Dendritic cell treated with granulocyte-macrophage colony-stimulating factor and Interleukin-4, amounts not matched to agents 40 ng/mL and 50 ng/mL, for 4 days (primary cell): ENCODE measurements around the gene ZCCHC17.
"Not testable (repeated sequence)": the region's sequence is repeated elsewhere in the genome, so short reads cannot be mapped to it uniquely, and the experiment has no call there.

ENCODE experiments used
- H3K27ac Mint-ChIP-seq: one replicate; pipeline ENCODE4 v1.8.0; 2022; ENCODE audit warnings: mild to moderate bottlenecking, mixed read lengths
- H3K27me3 Mint-ChIP-seq: one replicate; pipeline ENCODE4 v1.8.0; 2022; ENCODE audit warnings: mild to moderate bottlenecking, mixed read lengths
- H3K36me3 Mint-ChIP-seq: one replicate; pipeline ENCODE4 v1.8.0; 2022; ENCODE audit warnings: low read depth, mixed read lengths
- H3K4me1 Mint-ChIP-seq: one replicate; pipeline ENCODE4 v1.8.0; 2022; ENCODE audit warnings: low read depth, mixed read lengths
- H3K4me3 Mint-ChIP-seq: one replicate; pipeline ENCODE4 v1.8.0; 2022; ENCODE audit warnings: mild to moderate bottlenecking, moderate library complexity, mixed read lengths
- H3K9me3 Mint-ChIP-seq: one replicate; pipeline ENCODE4 v1.8.0; 2022; ENCODE audit warnings: mixed read lengths
- intact Hi-C: fragments of 100-400 bp; cut with micrococcal nuclease; formaldehyde crosslinking; loops from one replicate; pipeline ENCODE4 v1.15.0; 2022

Gene ZCCHC17, protein sequence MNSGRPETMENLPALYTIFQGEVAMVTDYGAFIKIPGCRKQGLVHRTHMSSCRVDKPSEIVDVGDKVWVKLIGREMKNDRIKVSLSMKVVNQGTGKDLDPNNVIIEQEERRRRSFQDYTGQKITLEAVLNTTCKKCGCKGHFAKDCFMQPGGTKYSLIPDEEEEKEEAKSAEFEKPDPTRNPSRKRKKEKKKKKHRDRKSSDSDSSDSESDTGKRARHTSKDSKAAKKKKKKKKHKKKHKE

DNA sequence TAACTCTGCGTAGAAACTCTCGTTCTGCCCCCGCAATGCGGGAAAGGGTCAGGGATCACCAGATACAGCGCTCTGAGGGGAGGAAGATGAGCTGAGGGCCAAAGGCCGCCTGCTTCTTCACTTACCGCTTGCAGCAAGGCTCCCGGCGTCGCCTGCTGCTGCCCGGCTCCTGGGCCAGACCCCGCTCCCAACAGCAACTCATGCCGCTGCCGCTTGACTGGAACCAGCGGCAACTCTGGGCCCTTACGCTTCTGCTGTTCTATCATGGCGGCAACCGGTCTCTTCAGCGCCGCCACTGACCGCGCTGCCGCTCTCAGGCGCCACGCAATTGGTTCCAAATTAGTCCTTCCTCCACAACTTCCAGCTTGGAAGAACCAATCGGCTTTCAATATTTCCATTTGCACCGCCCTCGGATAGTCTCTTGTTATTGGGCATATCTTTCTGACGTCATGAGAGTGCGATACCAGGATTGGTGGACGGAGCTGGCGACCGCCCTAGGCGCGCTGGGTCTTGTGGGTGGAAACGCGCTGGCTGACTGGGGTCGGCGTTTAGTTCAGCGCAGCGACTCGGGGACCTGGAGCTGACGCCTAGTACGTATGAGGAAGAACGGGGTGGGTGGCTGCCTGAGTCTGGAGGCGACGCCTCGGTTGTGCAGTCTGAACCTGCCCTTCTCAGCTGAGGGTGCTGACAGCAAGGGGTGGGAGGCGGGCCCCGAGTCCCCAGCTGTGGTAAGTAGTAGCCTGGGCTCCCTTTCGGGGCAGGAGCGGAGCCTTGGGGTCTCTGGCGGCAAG lies at the start of gene ZCCHC17, which contains the start of gene SNRNP40:
Gene ZCCHC17 (plus strand): TSS at position 547 of the 791 bp plus-strand sequence. CDS start 13,067 bp downstream, outside the sequence.
Gene SNRNP40 (minus strand): TSS at position 303 of the 791 bp plus-strand sequence. CDS start 37 bp downstream, at position 266.
- Mint-ChIP-seq H3K27ac (no peak within 1 kb of the TSS), H3K36me3 (peaks cover 41% of the 10 kb centered on the region), H3K9me3 (no peaks in the 10 kb centered on the region), H3K27me3 (no peaks in the 10 kb centered on the region), H3K4me3 (no peak within 1 kb of the TSS), H3K4me1 (no peaks in the 10 kb centered on the region)
- intact Hi-C loops: no loop called here

DNA sequence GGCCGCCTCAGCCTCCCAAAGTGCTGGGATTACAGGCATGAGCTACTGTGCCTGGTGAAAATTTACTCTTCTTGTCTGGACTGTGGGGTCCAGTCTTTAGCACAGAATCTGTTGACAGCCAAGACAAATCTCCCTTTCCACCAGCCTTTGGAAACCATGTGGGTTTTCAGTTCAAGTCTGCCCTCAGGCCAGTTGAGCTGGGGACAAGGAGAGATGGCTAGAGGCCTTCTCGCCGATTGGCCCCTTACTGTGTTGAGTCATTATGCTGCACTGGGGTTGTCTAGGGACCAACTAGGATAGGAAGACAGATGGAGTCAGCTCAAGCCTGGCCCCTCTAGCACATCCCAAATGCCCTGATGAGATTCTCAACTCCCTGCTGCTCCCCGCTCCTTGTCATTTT lies 48.6 kb upstream of the ZCCHC17 start:
- Mint-ChIP-seq H3K4me3 (no peak overlapping the region), H3K36me3 (no peaks in the 10 kb centered on the region), H3K4me1 (peaks cover 13% of the 10 kb centered on the region), H3K27ac (no peak overlapping the region), H3K27me3 (peaks cover 3% of the 10 kb centered on the region), H3K9me3 (no peaks in the 10 kb centered on the region)
- intact Hi-C loops: no loop called here

GRCh38 chr1:31249854-31250253 lies 47.0 kb upstream of the ZCCHC17 start:
- intact Hi-C loops: no loop called here
- peaks cover 13% of the 10 kb centered on the region for H3K4me1 Mint-ChIP-seq
- no peaks in the 10 kb centered on the region for H3K27me3 Mint-ChIP-seq

DNA sequence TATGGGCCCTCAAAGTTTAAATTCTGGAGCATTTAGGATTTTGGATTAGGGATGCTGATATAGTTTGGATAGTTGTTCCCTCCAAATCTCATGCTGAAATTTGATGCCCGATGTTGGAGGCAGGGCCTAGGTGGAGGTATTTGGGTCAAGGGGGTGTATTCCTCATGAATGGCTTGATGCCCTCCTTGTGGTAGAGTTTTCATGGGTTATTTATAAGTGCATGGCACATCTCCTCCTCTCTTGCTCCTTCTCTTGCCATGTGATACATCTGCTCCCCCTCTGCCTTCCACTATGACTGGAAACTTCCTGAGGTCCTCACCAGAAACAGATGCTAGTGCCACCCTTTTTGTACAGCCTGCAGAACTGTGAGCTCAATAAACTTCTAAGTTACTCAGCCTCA lies 39.6 kb upstream of the ZCCHC17 start:
- intact Hi-C loops: no loop called here
- Mint-ChIP-seq H3K4me1 (no peaks in the 10 kb centered on the region), H3K4me3 (no peak overlapping the region)

More at GRCh38 chr1:31249854-31250253, 47.0 kb upstream of the ZCCHC17 start:
- Mint-ChIP-seq H3K9me3 (no peaks in the 10 kb centered on the region), H3K27ac (no peak overlapping the region), H3K36me3 (no peaks in the 10 kb centered on the region), H3K4me3 (no peak overlapping the region)

DNA sequence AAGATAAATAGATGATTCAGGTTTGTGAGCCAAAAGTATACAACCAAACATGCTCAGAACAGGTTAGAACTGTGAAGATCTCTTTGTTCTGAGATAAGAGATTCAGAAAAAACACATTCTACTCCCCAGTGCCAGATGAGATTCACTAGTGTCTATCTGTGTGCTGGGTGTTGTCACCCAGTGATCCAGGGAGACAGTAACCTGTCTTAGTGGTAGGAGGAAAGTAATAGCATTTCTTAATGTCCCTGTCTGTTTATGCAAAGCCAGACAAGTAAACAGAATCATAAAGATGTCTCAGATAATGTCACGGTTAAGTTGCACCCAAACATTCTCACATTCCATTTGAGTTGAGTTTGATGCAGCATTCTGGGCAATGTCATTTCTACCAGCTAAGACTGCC lies 38.3 kb upstream of the ZCCHC17 start:
- H3K36me3 Mint-ChIP-seq: peaks cover 67% of the 10 kb centered on the region

More for the DNA sequence above, 39.6 kb upstream of the ZCCHC17 start:
- Mint-ChIP-seq H3K9me3 (no peaks in the 10 kb centered on the region), H3K27me3 (no peaks in the 10 kb centered on the region), H3K36me3 (peaks cover 54% of the 10 kb centered on the region), H3K27ac (no peak overlapping the region)

DNA sequence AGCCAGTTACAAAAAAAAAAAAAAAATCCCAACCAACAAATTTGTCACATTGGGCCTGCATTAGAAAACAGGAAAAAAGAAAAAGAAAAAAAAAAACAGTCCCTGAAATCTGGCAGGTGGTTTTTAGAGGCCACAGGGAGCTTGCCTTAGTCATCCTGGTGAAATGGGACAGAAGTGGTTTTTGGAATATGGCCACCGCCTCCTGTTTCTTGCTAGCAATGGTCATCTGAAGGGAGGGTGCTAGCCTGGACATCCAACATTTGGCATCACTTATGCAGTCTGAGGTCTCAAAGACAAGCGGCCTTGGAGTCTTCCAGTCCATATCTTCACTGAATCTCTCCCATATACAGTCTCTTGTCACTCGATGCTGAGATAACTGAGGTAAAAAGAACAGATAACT lies 37.1 kb upstream of the ZCCHC17 start:
- Mint-ChIP-seq H3K4me1 (no peaks in the 10 kb centered on the region), H3K9me3 (no peaks in the 10 kb centered on the region), H3K36me3 (peaks cover 78% of the 10 kb centered on the region), H3K27me3 (no peaks in the 10 kb centered on the region), H3K4me3 (no peak overlapping the region), H3K27ac (no peak overlapping the region)
- intact Hi-C loops: no loop called here

More for the DNA sequence above, 38.3 kb upstream of the ZCCHC17 start:
- no peak overlapping the region for H3K4me3 Mint-ChIP-seq
- H3K4me1 Mint-ChIP-seq: no peaks in the 10 kb centered on the region
- H3K27me3 Mint-ChIP-seq: no peaks in the 10 kb centered on the region
- intact Hi-C loops: no loop called here
- H3K27ac Mint-ChIP-seq: no peak overlapping the region
- H3K9me3 Mint-ChIP-seq: no peaks in the 10 kb centered on the region

DNA sequence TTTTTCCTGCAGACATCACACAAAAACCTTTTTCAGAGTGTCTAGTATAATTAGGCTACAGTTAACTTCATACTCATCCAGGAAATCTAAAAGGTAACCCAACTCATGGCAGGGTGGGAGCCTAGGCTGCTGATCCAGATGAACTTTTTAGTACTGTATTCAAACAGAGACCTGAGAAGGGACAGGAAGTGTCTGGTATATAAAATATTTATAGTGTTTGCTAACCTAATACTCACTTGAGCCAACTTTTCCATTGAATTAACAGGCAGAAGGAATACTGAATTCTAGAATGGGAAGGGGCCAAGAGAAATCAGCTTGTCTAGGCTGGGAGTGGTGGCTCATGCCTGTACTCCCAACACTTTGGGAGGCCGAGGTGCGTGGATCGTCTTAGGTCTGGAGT lies 34.9 kb upstream of the ZCCHC17 start:
- H3K4me3 Mint-ChIP-seq: no peak overlapping the region
- no peak overlapping the region for H3K27ac Mint-ChIP-seq
- no peaks in the 10 kb centered on the region for H3K27me3 Mint-ChIP-seq
- peaks cover 99% of the 10 kb centered on the region for H3K36me3 Mint-ChIP-seq
- intact Hi-C loops: no loop called here
- no peaks in the 10 kb centered on the region for H3K4me1 Mint-ChIP-seq
- H3K9me3 Mint-ChIP-seq: no peaks in the 10 kb centered on the region

DNA sequence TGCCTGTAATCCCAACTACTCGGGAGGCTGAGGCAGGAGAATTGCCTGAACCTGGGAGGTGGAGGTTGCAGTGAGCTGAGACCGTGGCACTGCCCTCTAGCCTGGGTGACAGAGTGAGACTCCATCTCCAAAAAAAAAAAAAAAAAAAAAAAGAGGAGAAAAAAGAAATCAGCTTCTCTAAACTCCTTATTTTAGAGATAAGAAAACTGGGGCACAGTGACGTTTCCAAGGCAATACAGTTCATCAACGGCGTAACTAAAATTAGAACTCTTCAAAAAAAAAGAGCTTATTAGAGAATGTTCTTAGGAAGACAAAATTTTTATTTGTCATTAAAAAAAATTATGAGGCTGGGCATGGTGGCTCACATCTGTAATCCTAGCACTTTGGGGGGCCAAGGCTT lies 34.4 kb upstream of the ZCCHC17 start:
- H3K27me3 Mint-ChIP-seq, H3K4me3 Mint-ChIP-seq, H3K4me1 Mint-ChIP-seq, intact Hi-C loops, H3K27ac Mint-ChIP-seq, H3K9me3 Mint-ChIP-seq: not testable (repeated sequence)
- H3K36me3 Mint-ChIP-seq: peaks cover 99% of the 10 kb centered on the region

- Mint-ChIP-seq H3K4me3 (no peak overlapping the region), H3K27ac (no peak overlapping the region), H3K27me3 (no peaks in the 10 kb centered on the region), H3K4me1 (no peaks in the 10 kb centered on the region), H3K36me3 (peaks cover 99% of the 10 kb centered on the region), H3K9me3 (no peaks in the 10 kb centered on the region)
- intact Hi-C loops: no loop called here
These were observed 33.4 kb upstream of the ZCCHC17 start for GRCh38 chr1:31263408-31263807.

DNA sequence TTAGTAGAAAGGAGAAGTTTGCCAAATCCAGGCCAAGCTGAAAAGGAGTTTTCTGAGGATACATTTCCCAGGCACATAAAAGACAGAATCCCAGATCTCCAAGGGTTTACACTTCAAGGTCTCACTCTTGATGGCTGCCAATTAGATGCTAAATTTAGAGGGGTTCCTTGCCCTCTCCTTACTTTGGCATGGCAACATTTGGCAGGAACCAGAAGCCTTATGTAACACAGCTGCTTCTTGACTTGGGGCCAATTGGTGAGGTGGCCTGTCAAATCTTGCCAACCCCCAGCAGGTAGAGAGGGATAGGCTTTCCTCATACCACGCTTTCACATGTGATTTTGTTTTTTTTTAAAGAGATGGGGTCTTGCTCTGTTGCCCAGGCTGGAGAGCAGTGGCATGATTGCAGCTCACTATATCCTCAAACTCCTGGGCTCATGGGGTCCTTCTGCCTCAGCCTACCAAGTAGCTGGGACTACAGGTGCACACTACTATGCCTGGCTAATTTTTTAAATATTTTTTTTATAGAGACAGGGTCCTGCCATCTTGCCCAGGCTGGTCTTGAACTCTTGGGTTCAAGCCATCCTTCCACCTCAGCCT lies 31.9 kb upstream of the ZCCHC17 start:
- H3K9me3 Mint-ChIP-seq: no peaks in the 10 kb centered on the region
- no peak overlapping the region for H3K27ac Mint-ChIP-seq
- H3K36me3 Mint-ChIP-seq: peaks cover 94% of the 10 kb centered on the region
- H3K4me3 Mint-ChIP-seq: no peak overlapping the region
- no peaks in the 10 kb centered on the region for H3K4me1 Mint-ChIP-seq
- no peaks in the 10 kb centered on the region for H3K27me3 Mint-ChIP-seq
- intact Hi-C loops: no loop called here

GRCh38 chr1:31266547-31266946 lies 30.3 kb upstream of the ZCCHC17 start:
- Mint-ChIP-seq H3K4me3 (no peak overlapping the region), H3K27me3 (no peaks in the 10 kb centered on the region), H3K36me3 (peaks cover 89% of the 10 kb centered on the region), H3K27ac (no peak overlapping the region), H3K4me1 (no peaks in the 10 kb centered on the region), H3K9me3 (no peaks in the 10 kb centered on the region)
- intact Hi-C loops: no loop called here

DNA sequence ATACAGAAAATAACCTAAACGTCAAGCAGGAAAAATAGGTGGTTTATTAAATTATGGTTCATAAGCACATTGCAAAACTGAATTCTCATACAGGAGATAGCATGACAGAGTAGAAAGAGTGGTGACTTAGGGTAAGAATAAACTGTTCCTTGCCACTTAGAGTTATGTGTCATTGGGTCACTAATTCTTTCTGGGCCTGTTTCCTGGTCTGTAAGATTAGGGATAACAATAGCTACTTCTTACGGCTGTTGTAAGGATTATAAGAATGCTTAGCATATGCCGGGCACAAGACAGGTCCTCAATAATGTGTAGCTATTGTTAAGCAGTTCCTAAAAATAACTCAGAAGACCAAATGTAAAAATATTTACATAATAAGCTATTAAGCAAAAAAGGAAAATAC lies 24.5 kb upstream of the ZCCHC17 start:
- no peaks in the 10 kb centered on the region for H3K9me3 Mint-ChIP-seq
- peaks cover 77% of the 10 kb centered on the region for H3K36me3 Mint-ChIP-seq
- no peaks in the 10 kb centered on the region for H3K4me1 Mint-ChIP-seq
- intact Hi-C loops: no loop called here
- H3K27ac Mint-ChIP-seq: no peak overlapping the region
- no peaks in the 10 kb centered on the region for H3K27me3 Mint-ChIP-seq
- no peak overlapping the region for H3K4me3 Mint-ChIP-seq

GRCh38 chr1:31273619-31274018 lies 23.2 kb upstream of the ZCCHC17 start:
- no peaks in the 10 kb centered on the region for H3K4me1 Mint-ChIP-seq
- H3K27me3 Mint-ChIP-seq: no peaks in the 10 kb centered on the region
- intact Hi-C loops: no loop called here
- H3K4me3 Mint-ChIP-seq: no peak overlapping the region
- peaks cover 77% of the 10 kb centered on the region for H3K36me3 Mint-ChIP-seq
- H3K9me3 Mint-ChIP-seq: no peaks in the 10 kb centered on the region
- H3K27ac Mint-ChIP-seq: no peak overlapping the region

GRCh38 chr1:31282426-31282825 lies 14.4 kb upstream of the ZCCHC17 start:
- H3K4me3 Mint-ChIP-seq, H3K4me1 Mint-ChIP-seq, H3K27me3 Mint-ChIP-seq, H3K9me3 Mint-ChIP-seq, H3K27ac Mint-ChIP-seq, intact Hi-C loops: not testable (repeated sequence)
- peaks cover 98% of the 10 kb centered on the region for H3K36me3 Mint-ChIP-seq
